Prostate gland (tissue), 2 donors: ENCODE results near the gene NSD2.

Source experiments
- POLR2A ChIP-seq: fragments of 450-650 bp; IDR thresholded peaks from one replicate; pipeline ENCODE4 v1.6.1; 2016; ENCODE audit warnings: antibody characterized with exemption, mild to moderate bottlenecking
- POLR2AphosphoS5 ChIP-seq: sonication (generic); formaldehyde crosslinking; IDR thresholded peaks from one replicate; pipeline ENCODE4 v1.6.1; 2017; ENCODE audit warnings: antibody characterized with exemption
- TF ChIP-seq, protein P1 (sequence below), 4 experiments: fragments of 200-600 bp in 2 of 4; fragments of 450-650 bp in 2 of 4; sonication (generic) in 2 of 4; IDR thresholded peaks; 1 replicate in 3 of 4; 2 replicates in 1 of 4; pipeline ENCODE4 v1.5.1; 2016 to 2019; ENCODE audit warnings: antibody characterized with exemption in 4 of 4, mild to moderate bottlenecking in 2 of 4, moderate library complexity in 2 of 4

DNA sequence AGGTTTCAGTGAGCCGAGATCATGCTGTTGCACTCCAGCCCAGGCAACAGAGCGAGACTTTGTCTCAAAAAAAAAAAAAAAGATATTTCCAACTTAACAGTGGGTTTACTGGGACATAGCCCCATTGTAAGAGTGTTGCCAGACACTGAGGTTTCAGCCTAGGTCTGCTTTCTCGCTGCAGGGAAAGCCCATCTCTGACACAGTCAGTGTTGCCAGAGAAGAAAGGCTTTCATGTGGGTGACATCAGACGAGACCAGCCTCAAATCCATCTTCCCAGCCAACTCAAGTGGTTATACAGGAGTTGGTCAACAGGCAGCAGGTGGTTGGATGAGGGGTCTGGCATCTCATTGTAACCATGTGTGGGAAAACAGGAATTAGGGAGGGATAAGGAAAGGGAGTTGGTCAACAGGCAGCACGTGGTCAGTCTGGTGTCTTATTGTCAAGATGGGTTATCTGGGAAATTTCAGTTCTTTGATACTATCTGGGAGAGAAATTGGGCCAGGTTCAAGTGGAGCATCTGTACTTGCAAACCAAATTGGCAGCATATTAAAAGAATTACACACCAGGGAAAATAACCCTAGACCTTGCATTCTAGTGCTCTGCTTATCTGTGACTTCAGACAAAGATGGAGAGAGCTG, 96.4 kb downstream of the NSD2 start:
- TF ChIP-seq POLR2A (no peak), POLR2AphosphoS5 (no peak)
- TF ChIP-seq, protein P1, sequence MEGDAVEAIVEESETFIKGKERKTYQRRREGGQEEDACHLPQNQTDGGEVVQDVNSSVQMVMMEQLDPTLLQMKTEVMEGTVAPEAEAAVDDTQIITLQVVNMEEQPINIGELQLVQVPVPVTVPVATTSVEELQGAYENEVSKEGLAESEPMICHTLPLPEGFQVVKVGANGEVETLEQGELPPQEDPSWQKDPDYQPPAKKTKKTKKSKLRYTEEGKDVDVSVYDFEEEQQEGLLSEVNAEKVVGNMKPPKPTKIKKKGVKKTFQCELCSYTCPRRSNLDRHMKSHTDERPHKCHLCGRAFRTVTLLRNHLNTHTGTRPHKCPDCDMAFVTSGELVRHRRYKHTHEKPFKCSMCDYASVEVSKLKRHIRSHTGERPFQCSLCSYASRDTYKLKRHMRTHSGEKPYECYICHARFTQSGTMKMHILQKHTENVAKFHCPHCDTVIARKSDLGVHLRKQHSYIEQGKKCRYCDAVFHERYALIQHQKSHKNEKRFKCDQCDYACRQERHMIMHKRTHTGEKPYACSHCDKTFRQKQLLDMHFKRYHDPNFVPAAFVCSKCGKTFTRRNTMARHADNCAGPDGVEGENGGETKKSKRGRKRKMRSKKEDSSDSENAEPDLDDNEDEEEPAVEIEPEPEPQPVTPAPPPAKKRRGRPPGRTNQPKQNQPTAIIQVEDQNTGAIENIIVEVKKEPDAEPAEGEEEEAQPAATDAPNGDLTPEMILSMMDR (IDR thresholded peaks at IDR 0.05): no peak
